H1 (cell line): ENCODE results near the gene TBC1D17. TPM values are rescaled to one million over a fixed set of nuclear protein-coding genes. Genes with fewer than 3 reads are reported as not detected.

ENCODE experiments used
- ATF2 ChIP-seq: IDR thresholded peaks from 2 replicates; pipeline ENCODE4 v1.6.1; 2012; ENCODE audit warnings: low read length, inconsistent platforms
- CHD1 ChIP-seq: IDR thresholded peaks from 2 replicates; pipeline ENCODE4 v1.6.1; 2012; ENCODE audit warnings: low read depth, low read length, improper control_type of control experiment
- CHD7 ChIP-seq: fragments of 300-600 bp; sonication (generic); IDR thresholded peaks from 2 replicates; pipeline ENCODE4 v1.7.1; 2012; ENCODE audit warnings: low read length, moderate library complexity, mild to moderate bottlenecking, inconsistent platforms; ENCODE audit not compliant: insufficient replicate concordance
- POLR2AphosphoS5 ChIP-seq: IDR thresholded peaks from 2 replicates; pipeline ENCODE4 v1.6.1; 2011; ENCODE audit warnings: low read depth, low read length
- RFX5 ChIP-seq: IDR thresholded peaks from 2 replicates; pipeline ENCODE4 v1.6.1; 2011; ENCODE audit warnings: low read depth, low read length, improper control_type of control experiment, borderline replicate concordance
- SP4 ChIP-seq: IDR thresholded peaks from 2 replicates; pipeline ENCODE4 v1.6.1; 2012; ENCODE audit warnings: low read length, inconsistent platforms
- SUZ12 ChIP-seq: fragments of 200-600 bp; sonication (generic); IDR thresholded peaks from 2 replicates; pipeline ENCODE4 v1.6.1; 2012; ENCODE audit warnings: mild to moderate bottlenecking, inconsistent platforms, low read length, moderate library complexity, mixed read lengths
- polyA plus RNA-seq, 7 experiments: library from polyadenylated mRNA; depleted of rRNA in 3 of 7; stranded (reverse) in 5 of 7; unstranded in 2 of 7; fragments of >200 nt in 5 of 7; fragments of 200-250 nt in 2 of 7; gene quantifications; 1 replicate in 5 of 7; 2 replicates in 1 of 7; 4 replicates in 1 of 7; pipeline versions ENCODE4 v1.2.1 to v1.2.3, GENCODE V29; 2011 to 2013; ENCODE audit warnings: missing spikeins in 2 of 7, mixed read lengths in 2 of 7
- total RNA-seq: library from RNA; stranded (reverse); fragmentation: NEBNext Ultra II Directional; extraction: Animal tissue kit (Norgen Biotek cat#: 25700); gene quantifications from 2 replicates; pipeline ENCODE4 v1.2.1, GENCODE V29; 2021

TBC1D17 gene
- total and polyA plus RNA-seq, 2 of the 8 experiments (the other 6 are each of a cell fraction or from before 2014, with no cell fraction given): 30.3 to 44.9 TPM

- TF ChIP-seq CHD7 (no peak), SP4 (no peak), ATF2 (no peak), CHD1 (no peak), RFX5 (no peak), POLR2AphosphoS5 (no peak), SUZ12 (no peak)
Observed at GRCh38 chr19:49881186-49881585, 3.7 kb downstream of the TBC1D17 start (continued).
